DND-41 (cell line): ENCODE results near the gene SLC7A6OS.

Source experiments
- EZH2 ChIP-seq: IDR thresholded peaks from 3 replicates; pipeline ENCODE4 v1.6.1; 2012; ENCODE audit warnings: borderline replicate concordance, low read depth, mild to moderate bottlenecking, moderate library complexity, low read length, inconsistent platforms; ENCODE audit not compliant: severe bottlenecking
- TF ChIP-seq, protein P1 (sequence below): IDR thresholded peaks from 2 replicates; pipeline ENCODE4 v1.5.1; 2012; ENCODE audit warnings: borderline replicate concordance, low read length, moderate library complexity, mild to moderate bottlenecking; ENCODE audit not compliant: poor library complexity, severe bottlenecking; ENCODE audit errors: extremely low read depth

DNA sequence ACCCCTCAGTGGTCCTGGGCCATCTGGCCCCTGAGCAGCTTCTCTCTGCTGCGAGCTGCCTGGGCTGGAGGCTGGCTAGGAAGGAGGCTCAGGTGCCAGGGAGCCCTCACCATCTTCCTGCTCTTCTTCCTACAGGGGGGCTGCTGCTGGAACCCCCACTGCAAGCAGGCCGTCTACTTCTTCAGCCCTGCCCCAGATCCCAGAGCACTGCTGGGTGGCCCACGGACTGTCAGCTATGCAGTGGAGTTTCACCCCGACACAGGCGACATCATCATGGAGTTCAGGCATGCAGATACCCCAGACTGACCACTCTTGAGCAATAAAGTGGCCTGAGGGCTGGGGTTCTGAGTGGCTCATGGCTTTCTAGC, 46.2 kb upstream of the SLC7A6OS start:
- TF ChIP-seq, protein P1, sequence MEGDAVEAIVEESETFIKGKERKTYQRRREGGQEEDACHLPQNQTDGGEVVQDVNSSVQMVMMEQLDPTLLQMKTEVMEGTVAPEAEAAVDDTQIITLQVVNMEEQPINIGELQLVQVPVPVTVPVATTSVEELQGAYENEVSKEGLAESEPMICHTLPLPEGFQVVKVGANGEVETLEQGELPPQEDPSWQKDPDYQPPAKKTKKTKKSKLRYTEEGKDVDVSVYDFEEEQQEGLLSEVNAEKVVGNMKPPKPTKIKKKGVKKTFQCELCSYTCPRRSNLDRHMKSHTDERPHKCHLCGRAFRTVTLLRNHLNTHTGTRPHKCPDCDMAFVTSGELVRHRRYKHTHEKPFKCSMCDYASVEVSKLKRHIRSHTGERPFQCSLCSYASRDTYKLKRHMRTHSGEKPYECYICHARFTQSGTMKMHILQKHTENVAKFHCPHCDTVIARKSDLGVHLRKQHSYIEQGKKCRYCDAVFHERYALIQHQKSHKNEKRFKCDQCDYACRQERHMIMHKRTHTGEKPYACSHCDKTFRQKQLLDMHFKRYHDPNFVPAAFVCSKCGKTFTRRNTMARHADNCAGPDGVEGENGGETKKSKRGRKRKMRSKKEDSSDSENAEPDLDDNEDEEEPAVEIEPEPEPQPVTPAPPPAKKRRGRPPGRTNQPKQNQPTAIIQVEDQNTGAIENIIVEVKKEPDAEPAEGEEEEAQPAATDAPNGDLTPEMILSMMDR, result no peak
- no peak for TF ChIP-seq EZH2
